GM21529 (cell line): Measurements from ENCODE around the gene PTPRK.

Source experiments
- ATAC-seq: cut with Tn5 transposase; IDR thresholded peaks from one replicate; pipeline ENCODE4 v1.9.1; 2021; ENCODE audit not compliant: unreplicated experiment

Gene PTPRK

GRCh38 chr6:128208078-128208477 lies 312.3 kb downstream of the PTPRK start:
- ATAC-seq: no peak

- ATAC-seq: no peak
These were observed 313.6 kb downstream of the PTPRK start for GRCh38 chr6:128206610-128207426.

GRCh38 chr6:128204616-128205015 lies 315.8 kb downstream of the PTPRK start:
- ATAC-seq: no peak

DNA sequence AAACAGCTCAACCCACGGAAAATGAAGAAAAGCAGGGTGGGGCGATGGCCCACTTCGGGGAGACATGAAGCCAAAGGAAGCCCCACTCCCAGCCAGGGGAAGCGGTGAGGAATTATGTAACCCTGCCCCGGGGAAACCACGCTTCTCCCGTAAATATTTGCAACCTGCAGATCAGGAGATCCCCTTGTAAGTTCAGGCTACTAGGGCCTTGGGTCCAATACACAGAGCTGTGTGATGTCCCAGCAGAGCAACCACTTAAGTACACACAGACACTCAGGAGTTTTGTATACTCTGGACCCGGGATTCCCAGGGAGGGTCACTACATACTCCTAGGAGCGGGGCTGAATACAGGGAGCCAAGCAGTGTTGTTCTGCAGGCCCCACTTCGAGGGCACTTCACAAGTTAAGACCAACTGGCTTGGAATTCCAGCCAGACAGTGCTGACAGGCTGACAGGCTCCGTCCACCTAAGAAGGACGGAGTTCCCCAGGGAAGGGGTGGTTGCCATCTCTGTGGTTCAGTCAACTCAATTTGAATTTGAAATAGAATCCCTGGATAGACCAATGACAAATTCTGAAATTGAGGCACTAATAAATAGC lies 318.1 kb downstream of the PTPRK start:
- no peak for ATAC-seq

GRCh38 chr6:128200789-128201188 lies 319.6 kb downstream of the PTPRK start:
- ATAC-seq: no peak

DNA sequence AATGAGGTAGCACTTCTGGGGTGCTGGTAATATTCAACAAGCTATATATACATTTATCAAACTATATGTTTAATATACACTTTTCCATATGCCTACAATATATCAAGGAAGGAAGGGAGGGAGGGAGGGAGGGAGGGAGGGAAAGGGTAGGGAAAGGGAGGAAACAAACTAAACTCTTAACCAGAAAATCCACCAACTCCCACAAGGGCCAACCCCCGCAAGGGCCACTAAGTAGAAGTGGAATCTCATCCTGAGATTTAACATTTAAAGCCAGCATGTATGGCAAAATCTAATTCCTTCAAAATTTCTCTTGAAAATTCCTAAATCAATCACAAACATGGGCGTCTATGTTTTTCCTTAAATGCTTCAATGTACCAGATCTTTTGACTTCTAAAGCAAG lies 320.9 kb downstream of the PTPRK start:
- ATAC-seq: no peak

- ATAC-seq: no peak
These were observed 327.4 kb downstream of the PTPRK start for GRCh38 chr6:128192972-128193371.

GRCh38 chr6:128188678-128189077 lies 331.7 kb downstream of the PTPRK start:
- ATAC-seq: no peak

GRCh38 chr6:128186729-128187128 lies 333.7 kb downstream of the PTPRK start:
- no peak for ATAC-seq

DNA sequence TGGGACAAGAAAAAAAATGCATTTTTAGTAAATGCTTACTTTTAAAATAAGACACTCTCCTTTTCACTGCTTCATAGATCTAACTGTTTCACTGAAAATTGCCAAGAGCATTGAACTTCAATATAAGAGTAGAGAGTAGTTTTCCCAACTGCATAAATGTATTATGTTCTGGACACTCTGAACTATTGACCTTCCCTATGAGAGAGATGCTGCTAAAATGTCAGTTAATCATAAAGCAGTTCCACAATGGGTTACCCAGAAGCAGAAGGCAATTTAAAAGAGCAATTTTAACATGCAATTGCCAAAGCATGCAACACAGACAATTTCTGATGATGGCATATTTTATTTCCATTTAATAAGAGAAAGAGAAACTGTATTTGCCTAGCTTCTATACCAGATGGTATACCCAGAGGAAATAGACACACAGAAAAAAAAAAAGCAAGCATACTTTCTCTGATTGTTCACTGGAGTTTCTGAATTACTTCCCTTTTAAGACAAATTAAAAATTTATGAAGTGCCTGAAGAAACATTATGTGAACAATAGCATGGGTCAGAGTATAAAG lies 340.4 kb downstream of the PTPRK start:
- ATAC-seq: no peak

GRCh38 chr6:128174724-128175123 lies 345.7 kb downstream of the PTPRK start:
- ATAC-seq: no peak

GRCh38 chr6:128172752-128173682 lies 347.4 kb downstream of the PTPRK start:
- no peak for ATAC-seq

- no peak for ATAC-seq
These were observed 348.3 kb downstream of the PTPRK start for GRCh38 chr6:128172081-128172480.

- no peak for ATAC-seq
These were observed 349.2 kb downstream of the PTPRK start for GRCh38 chr6:128171182-128171581.

DNA sequence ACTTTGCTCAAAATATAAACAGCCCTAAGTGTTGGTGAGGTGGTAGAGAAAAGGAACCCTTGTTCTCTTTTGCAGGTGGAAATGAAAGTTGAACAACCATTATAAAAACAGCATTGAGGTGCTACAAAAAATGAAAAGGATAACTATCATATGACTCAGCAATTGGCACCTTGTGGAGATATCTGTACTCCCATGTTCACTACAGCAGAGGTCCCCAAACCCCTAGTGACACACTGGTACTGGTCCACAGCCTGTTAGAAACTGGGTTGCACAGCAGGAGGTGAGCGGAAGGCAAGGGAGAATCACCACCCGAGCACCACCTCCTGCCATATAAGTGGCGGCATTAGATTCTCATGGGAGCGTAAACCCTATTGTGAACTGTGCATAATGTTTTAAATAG lies 352.2 kb downstream of the PTPRK start:
- ATAC-seq: no peak

- no peak for ATAC-seq
These were observed 352.8 kb downstream of the PTPRK start for GRCh38 chr6:128167552-128167951.

- ATAC-seq: no peak
These were observed 356.1 kb downstream of the PTPRK start for GRCh38 chr6:128164254-128164653.

DNA sequence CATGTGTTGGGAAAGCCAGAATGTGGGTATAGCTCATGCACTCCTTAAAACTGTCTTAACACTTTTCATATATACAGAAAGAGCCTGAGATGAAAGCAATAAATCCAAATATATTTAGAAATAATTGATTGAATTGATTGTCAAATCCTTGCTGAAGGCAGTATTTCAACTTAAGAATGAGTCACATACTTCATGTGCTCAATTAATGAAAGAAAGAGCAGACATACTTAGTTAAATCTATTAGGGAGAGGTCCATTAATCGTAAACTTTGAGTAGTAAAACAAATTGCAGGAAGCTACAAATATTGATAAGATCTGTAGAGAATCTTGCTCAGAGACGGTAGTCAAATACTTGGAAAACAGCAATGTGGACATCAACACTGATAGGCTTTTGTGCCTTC lies 358.0 kb downstream of the PTPRK start:
- ATAC-seq: no peak

DNA sequence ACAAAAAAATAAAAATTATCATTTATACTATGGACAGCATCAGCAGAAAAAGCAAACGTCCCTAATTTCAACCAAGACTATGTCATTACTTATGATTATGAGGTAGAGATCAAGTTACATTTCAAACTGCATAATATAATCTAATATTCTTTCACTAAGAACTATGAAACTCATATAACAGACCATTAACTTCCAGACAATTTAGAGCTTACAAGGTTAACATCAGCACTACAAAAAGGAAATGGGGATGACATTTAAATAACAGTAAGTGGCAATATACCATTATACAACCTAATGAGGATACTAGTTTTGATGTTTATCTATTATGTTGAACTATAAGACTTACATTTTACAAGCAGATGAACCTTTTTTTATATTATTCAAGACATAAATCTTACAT lies 358.6 kb downstream of the PTPRK start:
- no peak for ATAC-seq

GRCh38 chr6:128161263-128161662 lies 359.1 kb downstream of the PTPRK start:
- ATAC-seq: no peak

DNA sequence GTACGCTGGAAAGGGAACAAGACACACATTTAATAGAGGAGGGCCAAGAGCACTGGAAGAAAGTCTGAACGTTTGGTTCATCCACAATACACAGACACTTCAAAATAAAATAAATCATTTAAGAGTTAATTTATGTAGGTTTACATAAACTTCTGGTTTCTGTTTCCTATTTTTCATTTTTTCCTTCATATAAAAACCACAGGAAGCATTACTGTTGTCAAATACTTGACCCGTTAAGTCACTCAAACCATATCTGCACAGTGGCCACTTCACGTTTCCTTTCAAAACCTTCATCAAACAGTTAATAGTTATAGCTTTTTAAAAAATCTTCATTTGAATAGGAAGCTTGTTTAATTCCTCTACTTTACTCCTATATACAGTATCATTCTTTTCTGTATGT lies 361.9 kb downstream of the PTPRK start:
- ATAC-seq: no peak
